Pancreas (tissue), 10 donors: ENCODE data around the gene PPFIA2. TPM values are rescaled to one million over a fixed set of nuclear protein-coding genes. Genes with fewer than 3 reads are reported as not detected.

ENCODE experiments used
- ATAC-seq, 4 donors: fragments of 200-7000 bp; cut with Tn5 transposase; one replicate each; pipeline versions ENCODE4 v1.8.0 to v1.9.1; 2020; ENCODE audit warnings: mild to moderate bottlenecking in 4 of 4, moderate library complexity in 4 of 4
- DNase-seq, 6 donors: peaks; one replicate each; pipeline ENCODE4 v3.0.0-alpha.2; 2020
- FAIRE-seq: peaks from 2 replicates; lab custom pipeline; 2012; peaks lifted over from hg19 to GRCh38; lab: Jason Lieb, UNC
- H3K27ac ChIP-seq, 4 donors: fragments of 200-600 bp; sonication (generic); 1 replicate in 3 of 4; 2 replicates in 1 of 4; pipeline versions ENCODE4 v1.5.0 to v1.8.0; 2020
- H3K27me3 ChIP-seq, 4 donors: fragments of 200-600 bp; one replicate each; pipeline ENCODE4 v1.8.0; 2021
- H3K36me3 ChIP-seq, 3 donors: fragments of 200-600 bp; sonication (generic) in 1 of 3; one replicate each; pipeline versions ENCODE4 v1.5.0 to v1.8.0; 2020 to 2021
- H3K4me1 ChIP-seq, 3 donors: fragments of 200-600 bp; one replicate each; pipeline ENCODE4 v1.8.0; 2021
- H3K4me3 ChIP-seq, 4 donors: fragments of 200-600 bp; sonication (generic) in 2 of 4; one replicate each; pipeline versions ENCODE4 v1.5.0 to v1.8.0; 2020 to 2021
- H3K9me3 ChIP-seq, 4 donors: fragments of 200-600 bp; one replicate each; pipeline ENCODE4 v1.8.0; 2021
- CTCF ChIP-seq, 4 donors: fragments of 200-600 bp; sonication (generic) in 3 of 4; IDR thresholded peaks; one replicate each; pipeline versions ENCODE4 v1.5.0 to v1.8.0; 2021; ENCODE audit warnings: antibody characterized with exemption in 4 of 4
- WGBS, 2 donors: extraction: QIAGEN DNeasy Blood & Tissue Kit; methylation state at CpG; one replicate each; pipeline ENCODE4 v1.1.7; 2013; 5-methylcytosine and 5-hydroxymethylcytosine counted together
- intact Hi-C, 3 donors: fragments of 100-400 bp; cut with DNase I; formaldehyde crosslinking; loops; one replicate each; pipeline versions ENCODE4 v1.11.1 to v1.14.2; 2022
- polyA plus RNA-seq, 2 donors: library from polyadenylated mRNA; stranded (reverse); fragments of 200-250 nt; gene quantifications; one replicate each; pipeline ENCODE4 v1.2.3, GENCODE V29; 2013
- total RNA-seq, 6 donors: library from RNA; stranded (reverse); fragmentation: NEBNext Ultra II Directional in 4 of 6; extraction: Animal tissue kit (Norgen Biotek cat#: 25700) in 4 of 6; gene quantifications; one replicate each; pipeline versions ENCODE4 v1.2.1 to v1.2.4, GENCODE V29; 2021 to 2023
- donor health status: healthy with polysubstance abuse.
- donor health status: DM: no; HTN: no; CAD: no; lungs with moderate emphysema.
- donor health status: DM: no; HTN: no; CAD: no.
- donor health status: control.
- donor health status: control.
- donor health status: Bipolar disorder and iron deficiency.
- donor health status: DM: yes; HTN: yes; CAD: no.
- donor health status: DM: no; HTN: no; CAD: no.
- donor health status: DM: no; HTN: no; CAD: no.
- donor health status: DM: yes; HTN: yes; CAD: no.

PPFIA2 gene
- total and polyA plus RNA-seq, 8 donors, result 0.35 to 1.9 (median 0.55) TPM; not detected in 1

GRCh38 chr12:81533054-81533453 lies 226.1 kb downstream of the PPFIA2 start:
- no peak overlapping the region for H3K4me3 ChIP-seq
- no peak for TF ChIP-seq CTCF (IDR thresholded peaks at IDR 0.05)
- H3K27me3 ChIP-seq, result no peaks in the 10 kb centered on the region
- no peaks in the 10 kb centered on the region for H3K4me1 ChIP-seq
- no peaks in the 10 kb centered on the region for H3K36me3 ChIP-seq
- ATAC-seq, result no peak
- H3K27ac ChIP-seq, result no peak overlapping the region
- intact Hi-C loops, result no loop called here
- WGBS, 2 donors, result 31 to 38% methylated on average over 2 of the region's 2 CpGs
- no peak for DNase-seq
- FAIRE-seq, result no peak
- no peaks in the 10 kb centered on the region for H3K9me3 ChIP-seq

- Histone ChIP-seq H3K9me3 (no peaks in the 10 kb centered on the region), H3K27me3 (no peaks in the 10 kb centered on the region), H3K4me1 (no peaks in the 10 kb centered on the region), H3K4me3 (no peak overlapping the region), H3K36me3 (no peaks in the 10 kb centered on the region), H3K27ac (no peak overlapping the region)
- FAIRE-seq (no peak), ATAC-seq (no peak), DNase-seq (no peak)
- no peak for TF ChIP-seq CTCF (IDR thresholded peaks at IDR 0.05)
- WGBS, 2 donors, result 40 to 44% methylated on average over 2 of the region's 2 CpGs
- intact Hi-C loops, result no loop called here
These were observed 228.8 kb downstream of the PPFIA2 start for GRCh38 chr12:81530352-81530751.

- no peaks in the 10 kb centered on the region for H3K36me3 ChIP-seq
- H3K27ac ChIP-seq, result no peak overlapping the region
- WGBS, 2 donors, result 61 to 78% methylated on average over 6 of the region's 6 CpGs
- DNase-seq (no peak), ATAC-seq (peak in 1 of 4 donors; percentile 27), FAIRE-seq (no peak)
- TF ChIP-seq CTCF (IDR thresholded peaks at IDR 0.05), result no peak
- no peaks in the 10 kb centered on the region for H3K27me3 ChIP-seq
- no peaks in the 10 kb centered on the region for H3K4me1 ChIP-seq
- no peak overlapping the region for H3K4me3 ChIP-seq
- intact Hi-C loops, result no loop called here
- no peaks in the 10 kb centered on the region for H3K9me3 ChIP-seq
These were observed 238.8 kb downstream of the PPFIA2 start for GRCh38 chr12:81520064-81520945.

- 16 to 19% methylated on average over 1 of the region's 1 CpG for WGBS, 2 donors
- Histone ChIP-seq H3K9me3 (no peaks in the 10 kb centered on the region), H3K36me3 (no peaks in the 10 kb centered on the region), H3K27me3 (no peaks in the 10 kb centered on the region), H3K27ac (no peak overlapping the region), H3K4me1 (no peaks in the 10 kb centered on the region), H3K4me3 (no peak overlapping the region)
- no peak for TF ChIP-seq CTCF (IDR thresholded peaks at IDR 0.05)
- no peak for DNase-seq
- FAIRE-seq, result no peak
- ATAC-seq, result no peak
- intact Hi-C loops, result no loop called here
These were observed 240.5 kb downstream of the PPFIA2 start for GRCh38 chr12:81518638-81519037.

GRCh38 chr12:81517296-81517695 lies 241.9 kb downstream of the PPFIA2 start:
- intact Hi-C loops, result no loop called here
- DNase-seq (no peak), ATAC-seq (no peak), FAIRE-seq (no peak)
- no peak overlapping the region for H3K4me3 ChIP-seq
- no peaks in the 10 kb centered on the region for H3K4me1 ChIP-seq
- no peak for TF ChIP-seq CTCF (IDR thresholded peaks at IDR 0.05)
- H3K36me3 ChIP-seq, result no peaks in the 10 kb centered on the region
- WGBS, 2 donors, result 65 to 74% methylated on average over 6 of the region's 6 CpGs
- H3K9me3 ChIP-seq, result no peaks in the 10 kb centered on the region
- H3K27ac ChIP-seq, result no peak overlapping the region
- H3K27me3 ChIP-seq, result no peaks in the 10 kb centered on the region
